HEK293T (cell line): ENCODE results near the gene LSM14A.
"Not testable (repeated sequence)": the region's sequence is repeated elsewhere in the genome, so short reads cannot be mapped to it uniquely, and the experiment has no call there.

ENCODE experiments used
- ARNT ChIP-seq: fragments of 450-650 bp; IDR thresholded peaks from 2 replicates; pipeline ENCODE4 v1.6.1; 2017; ENCODE audit warnings: mild to moderate bottlenecking
- CTBP1 ChIP-seq: fragments of 450-650 bp; IDR thresholded peaks from 2 replicates; pipeline ENCODE4 v1.6.1; 2016; ENCODE audit warnings: borderline replicate concordance
- FOXA1 ChIP-seq: fragments of 450-650 bp; IDR thresholded peaks from 2 replicates; pipeline ENCODE4 v1.6.1; 2016; ENCODE audit warnings: mild to moderate bottlenecking
- FOXK2 ChIP-seq: fragments of 450-650 bp; IDR thresholded peaks from 2 replicates; pipeline ENCODE4 v1.6.1; 2016; ENCODE audit warnings: mild to moderate bottlenecking
- L3MBTL2 ChIP-seq: fragments of 450-650 bp; conservative IDR thresholded peaks from 2 replicates; pipeline ENCODE4 v1.6.1; 2016; ENCODE audit warnings: mild to moderate bottlenecking
- SP1 ChIP-seq: fragments of 450-650 bp; IDR thresholded peaks from 2 replicates; pipeline ENCODE4 v1.6.1; 2017
- SUZ12 ChIP-seq: fragments of 450-650 bp; IDR thresholded peaks from 2 replicates; pipeline ENCODE4 v1.6.1; 2016; ENCODE audit warnings: mild to moderate bottlenecking

DNA sequence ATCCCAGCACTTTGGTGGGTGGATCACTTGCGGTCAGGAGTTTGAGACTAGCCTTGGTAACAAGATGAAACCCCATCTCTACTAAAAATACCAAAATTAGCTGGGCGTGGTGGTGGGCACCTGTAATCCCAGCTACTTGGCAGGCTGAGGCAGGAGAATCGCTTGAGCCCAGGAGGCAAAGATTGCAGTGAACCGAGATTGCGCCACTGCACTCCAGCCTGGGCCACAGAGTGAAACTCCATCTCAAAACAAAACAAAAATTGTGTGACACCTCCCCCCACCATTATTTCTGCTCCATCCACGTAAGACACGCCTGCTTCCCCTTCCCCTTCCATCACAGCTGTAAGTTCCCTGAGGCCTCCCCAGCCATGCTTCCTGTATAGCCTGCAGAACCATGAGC, 13.3 kb upstream of the LSM14A start:
- TF ChIP-seq L3MBTL2, FOXK2, ARNT, SP1, SUZ12, FOXA1, CTBP1: not testable (repeated sequence)
